Hepatocyte (in vitro differentiated cells): ENCODE measurements around the gene CNIH1.

Source experiments
- CTCF ChIP-seq: fragments of 200-600 bp; sonication (generic); IDR thresholded peaks from 2 replicates; pipeline ENCODE4 v1.5.1; 2016; ENCODE audit warnings: antibody characterized with exemption, mild to moderate bottlenecking; ENCODE audit not compliant: poor library complexity
- EZH2 ChIP-seq: fragments of 200-600 bp; sonication (generic); IDR thresholded peaks from 2 replicates; pipeline ENCODE4 v1.6.1; 2016; ENCODE audit warnings: antibody characterized with exemption, mild to moderate bottlenecking, borderline replicate concordance

GRCh38 chr14:54392131-54392859 is 48.9 kb downstream of the CNIH1 start:
- TF ChIP-seq CTCF (no peak), EZH2 (no peak)
